HUES48 (cell line): ENCODE measurements around the gene TMEM40.

Source experiments
- H3K27ac ChIP-seq: one replicate; pipeline ENCODE4 v1.7.0; 2013; ENCODE audit warnings: low read depth, low read length, inconsistent platforms
- H3K27me3 ChIP-seq: 2 replicates; pipeline ENCODE4 v1.6.1; 2013; ENCODE audit warnings: mild to moderate bottlenecking, low read length; ENCODE audit not compliant: control insufficient read depth, insufficient read depth
- H3K36me3 ChIP-seq: 2 replicates; pipeline ENCODE4 v1.6.1; 2013; ENCODE audit warnings: low read length; ENCODE audit not compliant: control insufficient read depth, insufficient read depth
- H3K4me1 ChIP-seq: 2 replicates; pipeline ENCODE4 v1.6.1; 2013; ENCODE audit warnings: mild to moderate bottlenecking, low read length; ENCODE audit not compliant: control insufficient read depth, insufficient read depth
- H3K4me3 ChIP-seq: 2 replicates; pipeline ENCODE4 v1.5.1; 2013; ENCODE audit warnings: mild to moderate bottlenecking, low read depth, low read length
- H3K9ac ChIP-seq: 2 replicates; pipeline ENCODE4 v1.6.1; 2013; ENCODE audit warnings: mild to moderate bottlenecking, low read depth, low read length, moderate library complexity
- H3K9me3 ChIP-seq: 2 replicates; pipeline ENCODE4 v1.6.1; 2013; ENCODE audit warnings: low read length; ENCODE audit not compliant: control insufficient read depth, insufficient read depth

TMEM40 gene, protein sequence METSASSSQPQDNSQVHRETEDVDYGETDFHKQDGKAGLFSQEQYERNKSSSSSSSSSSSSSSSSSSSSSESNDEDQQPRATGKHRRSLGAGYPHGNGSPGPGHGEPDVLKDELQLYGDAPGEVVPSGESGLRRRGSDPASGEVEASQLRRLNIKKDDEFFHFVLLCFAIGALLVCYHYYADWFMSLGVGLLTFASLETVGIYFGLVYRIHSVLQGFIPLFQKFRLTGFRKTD

DNA sequence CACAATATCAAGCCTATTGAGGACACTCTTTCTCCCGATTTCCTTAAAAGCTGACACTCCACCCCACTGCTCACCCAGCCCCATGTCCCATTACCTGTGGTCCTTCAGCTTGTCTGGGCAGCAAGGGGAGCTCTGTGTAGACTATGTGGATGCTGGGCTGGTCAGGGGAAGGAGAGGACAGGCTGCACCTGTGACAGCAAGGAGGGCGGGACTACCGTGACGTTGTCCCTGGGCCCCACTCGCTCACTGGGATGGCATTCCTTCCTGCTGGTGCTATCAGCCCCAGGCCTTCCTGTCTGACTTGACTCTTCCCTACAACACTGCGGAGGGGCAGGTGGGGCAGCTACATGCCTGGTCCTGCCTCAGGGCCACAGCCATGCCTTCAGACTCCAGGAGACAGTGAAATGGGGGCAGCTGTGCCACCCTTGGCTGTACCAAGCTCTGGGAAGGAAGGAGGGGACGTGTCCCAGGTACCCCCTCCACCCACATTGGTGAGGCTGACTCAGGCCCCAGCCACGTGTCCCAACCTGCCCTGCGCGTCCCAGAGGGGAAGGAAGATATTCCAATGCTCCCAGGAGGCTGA lies at the start of gene TMEM40:
TSS of gene TMEM40 (minus strand) at position 163 of the 583 bp plus-strand sequence. CDS start 9,427 bp downstream, outside the sequence.
- H3K4me3 ChIP-seq, result no peak within 1 kb of the TSS
- no peak within 1 kb of the TSS for H3K9ac ChIP-seq
- no peaks in the 10 kb centered on the region for H3K9me3 ChIP-seq

DNA sequence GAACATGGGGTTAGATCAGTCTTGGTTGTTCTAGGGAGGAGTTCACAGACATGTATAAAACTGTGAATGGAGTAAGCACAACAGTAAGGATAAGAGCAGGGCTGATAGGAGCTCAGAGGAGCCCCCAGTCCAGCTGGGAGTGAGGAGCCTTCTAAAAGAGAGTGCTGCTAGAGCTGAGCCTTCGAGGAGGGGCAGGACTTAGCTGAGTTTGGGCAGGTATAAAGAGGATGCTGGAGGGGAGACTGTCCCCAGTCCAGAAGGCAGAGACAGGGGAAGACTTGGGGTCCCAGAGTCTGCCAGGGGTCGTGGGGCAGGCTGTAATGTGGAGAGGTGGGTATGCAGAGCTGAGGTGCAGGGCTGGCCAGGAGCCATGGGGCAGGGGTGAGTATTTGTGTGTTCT lies 49.5 kb upstream of the TMEM40 start:
- no peak overlapping the region for H3K4me3 ChIP-seq
- H3K9ac ChIP-seq, result no peak overlapping the region
- peaks cover 14% of the 10 kb centered on the region for H3K4me1 ChIP-seq
- H3K27me3 ChIP-seq, result no peaks in the 10 kb centered on the region
- peaks cover 28% of the 10 kb centered on the region for H3K36me3 ChIP-seq
- no peak overlapping the region for H3K27ac ChIP-seq
- H3K9me3 ChIP-seq, result no peaks in the 10 kb centered on the region

More for the DNA sequence above, at the start of gene TMEM40:
- Histone ChIP-seq H3K27ac (peak within 1 kb of the TSS; percentile 47), H3K4me1 (peaks cover 13% of the 10 kb centered on the region), H3K27me3 (no peaks in the 10 kb centered on the region), H3K36me3 (no peaks in the 10 kb centered on the region)

DNA sequence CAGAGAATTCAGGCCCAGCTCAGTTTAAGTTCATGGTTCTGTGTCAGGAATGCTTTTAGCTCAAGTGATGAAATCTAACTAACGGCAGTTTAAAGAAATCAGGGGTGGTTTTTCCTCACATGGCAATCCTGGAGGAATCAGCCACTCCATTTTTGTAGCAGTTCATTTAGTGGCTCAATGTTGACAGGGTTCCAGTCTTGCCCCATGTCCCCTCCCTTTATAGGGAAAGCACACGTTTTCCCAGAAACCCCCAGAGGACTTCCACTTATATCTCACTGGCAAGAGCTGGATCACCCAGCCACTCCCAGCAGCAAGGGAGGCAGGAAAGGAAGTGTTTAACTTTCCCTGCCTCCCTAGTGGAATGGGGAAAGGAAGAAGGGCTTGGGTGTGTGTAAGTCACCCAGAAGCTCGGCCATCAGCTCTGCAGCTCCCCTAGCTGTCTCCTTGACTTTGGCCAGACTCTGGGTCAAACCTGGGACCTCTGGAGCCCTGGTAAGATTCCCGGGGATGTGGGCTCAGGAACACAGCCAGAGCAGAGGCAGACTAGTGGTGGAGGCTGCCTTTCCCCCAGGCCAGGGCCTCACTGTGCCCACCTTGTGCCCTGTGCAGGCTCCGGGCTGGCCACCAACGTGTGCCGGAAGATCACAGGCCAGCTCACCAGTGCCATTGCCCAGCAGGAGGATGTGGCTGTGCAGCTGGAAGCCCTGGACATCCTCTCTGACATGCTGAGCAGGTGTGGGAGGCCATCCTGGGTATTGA lies 48.7 kb upstream of the TMEM40 start:
- Histone ChIP-seq H3K27me3 (no peaks in the 10 kb centered on the region), H3K4me1 (peaks cover 14% of the 10 kb centered on the region), H3K9me3 (no peaks in the 10 kb centered on the region), H3K4me3 (no peak overlapping the region), H3K9ac (no peak overlapping the region), H3K36me3 (peaks cover 23% of the 10 kb centered on the region), H3K27ac (no peak overlapping the region)

DNA sequence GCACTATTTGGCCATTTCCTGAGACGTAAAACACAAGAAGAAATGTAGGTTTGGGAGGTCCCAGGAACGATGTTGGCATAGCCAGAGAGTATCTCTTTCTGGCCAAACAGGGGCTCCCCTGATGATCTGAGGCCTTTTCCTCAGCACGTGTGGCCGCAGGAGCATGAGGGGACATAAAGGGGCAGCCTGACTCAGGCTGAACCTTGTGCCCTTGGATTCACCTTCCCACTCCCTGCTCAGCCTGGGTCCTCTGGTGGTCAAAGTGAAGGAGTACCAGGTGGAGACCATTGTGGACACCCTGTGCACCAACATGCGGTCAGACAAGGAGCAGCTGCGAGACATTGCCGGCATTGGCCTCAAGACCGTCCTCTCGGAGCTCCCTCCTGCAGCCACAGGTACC lies 48.0 kb upstream of the TMEM40 start:
- Histone ChIP-seq H3K4me3 (no peak overlapping the region), H3K9ac (no peak overlapping the region), H3K27ac (no peak overlapping the region), H3K4me1 (peaks cover 14% of the 10 kb centered on the region), H3K36me3 (peaks cover 23% of the 10 kb centered on the region), H3K27me3 (no peaks in the 10 kb centered on the region), H3K9me3 (no peaks in the 10 kb centered on the region)

DNA sequence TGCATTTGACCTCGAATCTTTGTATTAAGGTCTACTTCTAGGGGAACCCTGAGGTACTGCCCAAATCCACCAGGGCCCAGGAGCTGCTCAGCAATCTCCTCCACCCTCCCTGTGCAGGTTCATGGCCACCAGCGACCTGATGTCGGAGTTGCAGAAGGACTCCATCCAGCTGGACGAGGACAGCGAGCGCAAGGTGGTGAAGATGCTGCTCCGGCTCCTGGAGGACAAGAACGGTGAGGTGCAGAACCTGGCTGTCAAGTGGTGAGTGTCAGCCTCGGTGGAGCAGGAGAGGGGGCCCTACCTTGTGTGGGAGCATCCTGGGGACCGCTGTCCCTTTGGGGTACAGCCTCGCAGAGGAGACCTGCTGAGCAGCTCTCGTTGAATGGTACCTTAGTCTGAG lies 44.3 kb upstream of the TMEM40 start:
- Histone ChIP-seq H3K4me1 (no peaks in the 10 kb centered on the region), H3K27ac (no peak overlapping the region), H3K36me3 (peaks cover 23% of the 10 kb centered on the region), H3K4me3 (no peak overlapping the region), H3K27me3 (no peaks in the 10 kb centered on the region), H3K9ac (no peak overlapping the region), H3K9me3 (no peaks in the 10 kb centered on the region)

DNA sequence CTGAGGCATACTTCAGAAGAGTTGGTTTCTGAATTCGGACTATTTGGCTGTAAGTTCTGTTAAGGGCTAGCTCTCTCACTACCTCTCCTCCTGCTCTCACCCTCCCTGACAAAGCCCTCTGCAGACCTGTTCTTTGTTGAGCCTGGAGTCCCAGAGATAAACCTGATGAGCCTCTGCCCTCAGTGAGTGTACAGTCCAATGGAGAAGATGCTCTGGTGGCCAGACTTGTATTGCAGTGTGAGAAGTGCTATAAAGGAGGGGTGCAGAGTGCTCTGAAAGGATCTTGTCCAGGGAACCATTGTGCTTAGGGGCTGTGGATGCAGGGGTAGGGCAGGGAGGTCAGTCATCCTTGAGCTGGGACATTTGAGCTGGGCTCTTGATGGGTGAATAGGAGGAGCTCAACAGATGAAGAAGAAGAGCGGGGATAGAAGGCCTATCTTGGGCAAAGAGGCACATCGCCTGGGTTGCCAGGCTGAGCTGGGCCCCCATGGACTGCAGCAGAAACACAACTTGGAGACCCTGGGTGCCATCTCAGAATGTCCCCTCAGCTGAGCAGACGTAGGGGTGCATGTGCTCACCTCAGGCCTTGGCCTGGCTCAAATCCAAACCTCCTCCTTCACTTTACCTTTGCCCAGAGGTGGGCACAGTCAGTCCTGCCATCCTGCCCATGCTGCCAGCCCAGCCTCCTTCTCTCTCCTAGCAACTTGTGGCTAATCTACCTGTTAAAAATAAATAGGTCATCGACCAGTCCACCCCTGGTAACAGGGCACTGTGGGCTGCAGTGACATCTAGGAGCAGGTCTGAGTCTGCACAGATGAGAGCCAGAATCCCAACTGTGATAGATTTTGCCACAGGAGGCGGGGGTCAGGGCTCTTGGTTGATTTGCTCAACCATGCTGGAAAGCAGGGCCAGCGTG lies 40.7 kb upstream of the TMEM40 start:
- no peaks in the 10 kb centered on the region for H3K27me3 ChIP-seq
- no peak overlapping the region for H3K9ac ChIP-seq
- H3K9me3 ChIP-seq, result no peaks in the 10 kb centered on the region
- no peak overlapping the region for H3K27ac ChIP-seq
- H3K4me1 ChIP-seq, result 0 out of 2 replicates have a peak, but pooled peaks cover 4% of the 10 kb centered on the region
- H3K4me3 ChIP-seq, result no peak overlapping the region
- H3K36me3 ChIP-seq, result peaks cover 5% of the 10 kb centered on the region; the same call in 1 of the 2 replicates

DNA sequence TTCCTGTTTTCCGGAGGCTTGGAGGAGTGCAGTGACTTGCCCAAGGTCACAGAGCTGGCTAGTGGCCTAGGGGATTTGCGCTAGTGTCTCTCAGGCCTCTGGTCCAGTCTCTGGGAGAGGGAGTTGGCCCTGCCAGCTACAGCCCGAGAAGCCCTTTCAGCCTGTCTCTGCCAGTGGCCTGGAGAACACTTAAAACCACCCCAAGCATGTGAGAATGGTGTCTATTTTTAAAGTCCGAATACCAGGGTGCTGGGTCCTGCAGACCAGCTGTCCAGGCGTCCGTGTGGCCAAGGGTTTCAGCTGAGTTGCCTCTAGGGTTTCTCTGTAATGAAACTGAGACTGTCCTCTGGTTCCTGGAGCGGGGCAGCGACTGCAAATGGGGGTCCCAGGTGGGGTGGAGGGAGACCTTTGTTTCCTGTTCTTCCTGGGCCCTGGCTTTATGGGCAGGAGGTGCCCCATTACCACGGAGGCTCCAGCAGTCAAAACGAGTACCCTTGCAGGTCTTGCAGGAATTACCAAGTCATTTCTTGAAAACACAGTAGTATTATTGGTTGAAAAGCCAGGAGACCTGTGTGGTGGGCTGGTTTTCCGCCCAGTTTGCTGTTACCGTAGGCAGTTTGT lies 39.6 kb upstream of the TMEM40 start:
- Histone ChIP-seq H3K4me1 (0 out of 2 replicates have a peak, but pooled peaks cover 4% of the 10 kb centered on the region), H3K36me3 (no peaks in the 10 kb centered on the region), H3K9ac (no peak overlapping the region), H3K27ac (no peak overlapping the region), H3K9me3 (no peaks in the 10 kb centered on the region), H3K27me3 (no peaks in the 10 kb centered on the region), H3K4me3 (no peak overlapping the region)

DNA sequence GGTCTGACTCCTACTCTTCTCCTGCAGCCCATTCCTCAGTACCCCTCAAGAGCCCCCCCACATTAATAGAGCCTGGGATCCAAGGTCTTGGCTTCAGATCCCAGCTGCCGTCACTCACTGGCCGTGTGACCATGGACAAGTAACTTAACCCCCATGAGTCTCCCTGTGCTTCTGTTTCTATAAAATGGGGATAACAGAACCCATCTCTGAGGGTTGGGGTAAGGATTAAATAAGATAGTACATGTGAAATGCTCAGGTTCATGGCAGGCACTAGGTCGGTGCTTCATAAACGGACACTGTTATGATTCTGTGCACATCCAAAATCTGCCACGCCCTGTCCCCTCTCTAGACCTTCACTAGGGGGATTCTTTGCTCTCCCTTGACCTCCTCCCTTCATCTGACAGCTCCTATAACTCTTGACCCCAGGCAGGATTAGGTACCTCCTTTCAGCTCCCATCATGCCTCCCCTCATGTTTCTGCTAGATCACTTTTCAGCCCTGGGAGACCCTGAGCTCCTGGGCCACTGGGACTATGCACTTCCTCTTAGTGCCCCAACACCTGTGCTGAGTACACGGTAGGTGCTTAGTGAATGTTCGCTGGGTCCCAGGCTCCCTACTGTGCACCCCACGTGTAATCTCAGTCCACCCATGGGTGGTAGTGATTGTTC lies 39.0 kb upstream of the TMEM40 start:
- H3K36me3 ChIP-seq, result no peaks in the 10 kb centered on the region
- H3K9me3 ChIP-seq, result no peaks in the 10 kb centered on the region
- no peak overlapping the region for H3K9ac ChIP-seq

DNA sequence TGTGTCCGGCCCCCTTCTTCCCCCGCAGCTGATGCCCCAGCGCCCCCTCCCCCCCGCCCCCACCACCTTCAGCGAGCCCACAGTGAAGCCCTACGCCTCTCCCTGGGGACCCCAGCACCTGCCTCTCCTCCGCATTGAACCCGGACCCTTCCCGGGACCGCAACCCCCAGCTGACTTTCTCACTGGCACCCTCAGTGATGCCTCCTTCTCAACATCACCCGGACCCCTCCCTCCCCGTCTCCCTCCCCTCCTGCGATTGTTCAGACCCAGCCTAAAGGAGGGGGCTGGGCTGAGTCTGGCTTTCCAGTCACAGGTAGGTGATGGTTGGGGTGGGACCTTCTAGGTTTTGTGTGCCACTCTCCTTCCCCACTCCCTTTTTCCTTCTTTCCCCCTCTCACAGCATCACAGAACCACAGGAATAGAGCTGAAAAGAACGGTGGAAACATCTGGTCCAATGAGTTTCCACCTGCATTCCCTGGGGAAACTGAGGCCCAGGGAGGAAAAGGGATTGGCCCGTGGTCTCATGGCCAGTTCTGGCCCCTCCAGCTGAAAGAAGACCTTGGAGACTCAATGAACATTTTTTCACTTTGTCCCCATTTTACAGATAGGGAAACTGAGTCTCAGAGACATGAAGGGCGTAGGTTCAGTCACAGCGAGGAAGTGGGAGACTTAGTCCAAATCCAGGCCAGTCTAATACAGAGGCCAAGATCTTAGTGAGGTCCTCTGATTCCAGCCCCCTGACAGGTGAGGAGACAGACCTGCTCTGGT lies 38.2 kb upstream of the TMEM40 start:
- no peaks in the 10 kb centered on the region for H3K9me3 ChIP-seq
- no peaks in the 10 kb centered on the region for H3K36me3 ChIP-seq
- H3K4me3 ChIP-seq, result peak overlapping the region; percentile 93
- 0 out of 2 replicates have a peak, but pooled peaks cover 4% of the 10 kb centered on the region for H3K4me1 ChIP-seq
- no peak overlapping the region for H3K27ac ChIP-seq
- H3K9ac ChIP-seq, result no peak overlapping the region
- no peaks in the 10 kb centered on the region for H3K27me3 ChIP-seq

More for the DNA sequence above, 39.0 kb upstream of the TMEM40 start:
- Histone ChIP-seq H3K4me3 (no peak overlapping the region), H3K27ac (no peak overlapping the region), H3K4me1 (0 out of 2 replicates have a peak, but pooled peaks cover 4% of the 10 kb centered on the region), H3K27me3 (no peaks in the 10 kb centered on the region)
